ENCODE data around the gene SLC49A4. TPM values are rescaled to one million over a fixed set of nuclear protein-coding genes. Genes with fewer than 3 reads are reported as not detected.

Gene SLC49A4
- total RNA-seq, 1 experiment from 2014 or later, result 24.2 TPM

DNA sequence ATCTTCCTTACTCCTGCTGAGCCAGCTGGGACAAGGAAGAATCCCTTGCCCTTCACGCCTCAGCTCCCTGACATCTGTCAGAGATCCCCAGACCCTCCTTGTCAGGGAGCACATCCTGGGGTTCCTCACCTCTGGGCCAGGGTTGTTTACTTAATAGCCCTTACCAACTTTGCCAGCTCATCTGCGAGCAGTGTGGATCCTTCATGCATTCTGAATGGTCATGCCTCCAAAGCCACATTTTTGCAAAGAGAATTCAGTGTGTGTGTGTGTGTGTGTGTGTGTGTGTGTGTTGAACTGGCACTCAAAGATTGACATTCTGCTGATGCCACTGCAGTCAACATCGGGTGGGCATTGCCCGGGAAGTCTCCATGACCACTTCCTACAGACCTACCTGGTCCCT, 112.6 kb downstream of the SLC49A4 start:
- DNase-seq (ENCODE audit: low read depth), result no peak

DNA sequence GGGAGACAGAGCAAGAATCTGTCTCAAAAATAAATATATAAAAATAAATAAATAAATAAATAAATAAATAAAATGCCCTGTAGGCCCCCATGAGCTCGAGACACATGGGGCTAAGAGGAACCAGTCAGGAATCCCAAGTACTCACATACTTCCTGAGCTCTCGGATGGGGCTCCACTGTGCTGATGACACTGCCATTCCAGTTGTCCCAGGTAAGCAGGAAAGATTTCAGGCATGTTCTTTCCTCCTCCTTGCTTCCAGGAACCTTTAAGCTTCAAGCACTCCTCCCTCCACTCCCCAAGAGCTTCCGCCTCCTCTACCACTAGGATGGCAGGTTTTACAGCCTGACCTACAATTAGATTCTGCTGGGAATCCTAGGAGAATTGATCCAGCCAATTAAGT, 113.4 kb downstream of the SLC49A4 start:
- no peak for DNase-seq (ENCODE audit: low read depth)

DNA sequence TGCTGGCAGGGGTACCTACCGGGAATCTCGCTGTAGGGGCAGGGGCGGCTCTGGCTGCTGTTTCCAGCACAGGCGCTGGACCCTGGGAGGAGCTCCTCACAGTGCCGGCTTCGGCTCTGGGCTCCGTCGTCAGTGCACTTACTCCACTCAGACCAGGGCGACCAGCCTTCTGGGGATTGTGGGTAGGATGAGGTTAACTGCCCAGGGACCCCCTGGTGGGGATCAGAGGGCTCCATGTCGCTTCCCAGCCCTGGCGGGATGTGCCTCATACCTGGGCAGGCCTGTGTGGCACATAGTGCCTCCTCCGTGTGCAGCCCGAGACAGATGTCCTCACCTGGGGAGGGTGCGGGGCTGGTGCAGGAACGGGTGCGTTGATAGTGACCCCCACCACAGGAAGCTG, 117.0 kb downstream of the SLC49A4 start:
- DNase-seq (ENCODE audit: low read depth), result no peak

DNA sequence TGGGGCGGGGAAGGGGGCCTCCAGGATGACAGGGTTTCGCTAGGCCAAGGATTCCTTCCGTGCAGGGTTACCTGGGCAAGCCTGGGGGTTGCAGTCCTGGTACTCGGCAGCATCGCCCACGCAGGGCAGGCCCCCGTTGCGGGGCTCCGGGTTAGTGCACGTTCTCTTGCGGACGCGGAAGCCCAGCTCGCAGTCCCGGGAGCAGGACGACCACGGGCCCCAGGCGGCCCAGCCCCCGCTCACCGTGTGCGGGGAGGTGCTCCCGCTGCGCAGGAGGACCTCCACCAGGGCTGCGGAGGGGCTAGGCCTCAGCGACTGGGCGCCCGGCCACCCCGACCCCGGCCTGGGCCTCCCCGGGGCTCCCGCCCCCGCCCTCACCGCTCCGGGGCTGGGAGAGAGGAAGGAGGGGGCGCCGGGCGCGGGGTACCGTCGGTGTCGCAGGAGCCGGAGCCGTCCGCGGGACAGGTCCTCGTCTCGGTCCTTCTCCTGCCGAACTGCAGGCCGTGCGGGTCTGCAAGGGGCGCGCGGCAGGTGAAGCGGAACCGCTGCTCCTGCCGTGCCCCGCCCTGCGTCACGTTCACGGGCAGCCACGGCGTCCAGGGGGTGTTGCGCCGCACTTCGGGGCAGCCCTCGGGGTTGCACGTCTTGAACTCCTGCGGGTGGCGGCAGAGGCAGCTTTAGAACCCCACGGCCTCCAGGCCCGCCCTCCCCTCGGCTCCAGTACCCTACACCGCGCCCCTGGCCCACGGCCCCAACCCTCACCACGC, 118.1 kb downstream of the SLC49A4 start:
- DNase-seq (ENCODE audit: low read depth), result no peak

DNA sequence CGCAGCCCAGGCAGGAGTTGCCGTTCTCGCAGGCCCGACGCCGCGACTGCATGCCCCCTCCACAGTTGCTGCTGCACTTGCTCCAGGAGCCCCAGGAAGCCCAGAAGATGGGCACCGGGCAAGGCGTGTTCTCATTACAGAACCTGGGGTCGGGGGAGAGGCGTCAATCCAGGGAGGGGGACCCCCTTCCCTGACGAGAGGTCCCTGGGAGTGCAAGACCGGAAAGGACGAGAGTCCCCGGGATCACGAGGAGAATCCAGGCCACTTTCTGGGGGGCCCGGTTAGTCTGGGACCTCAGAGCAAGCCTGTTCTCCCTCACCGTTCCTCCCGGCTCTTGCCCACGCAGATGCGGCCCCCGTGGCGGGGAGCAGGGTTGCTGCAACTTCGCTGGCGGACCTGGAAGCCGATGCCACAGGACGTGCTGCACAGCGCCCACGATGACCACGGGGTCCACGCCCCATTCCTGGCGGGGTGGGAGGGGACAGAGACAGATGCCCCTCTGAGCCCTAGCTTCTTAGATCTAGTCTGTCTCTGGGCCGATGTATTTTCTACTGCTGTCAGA, 118.8 kb downstream of the SLC49A4 start:
- no peak for DNase-seq (ENCODE audit: low read depth)

DNA sequence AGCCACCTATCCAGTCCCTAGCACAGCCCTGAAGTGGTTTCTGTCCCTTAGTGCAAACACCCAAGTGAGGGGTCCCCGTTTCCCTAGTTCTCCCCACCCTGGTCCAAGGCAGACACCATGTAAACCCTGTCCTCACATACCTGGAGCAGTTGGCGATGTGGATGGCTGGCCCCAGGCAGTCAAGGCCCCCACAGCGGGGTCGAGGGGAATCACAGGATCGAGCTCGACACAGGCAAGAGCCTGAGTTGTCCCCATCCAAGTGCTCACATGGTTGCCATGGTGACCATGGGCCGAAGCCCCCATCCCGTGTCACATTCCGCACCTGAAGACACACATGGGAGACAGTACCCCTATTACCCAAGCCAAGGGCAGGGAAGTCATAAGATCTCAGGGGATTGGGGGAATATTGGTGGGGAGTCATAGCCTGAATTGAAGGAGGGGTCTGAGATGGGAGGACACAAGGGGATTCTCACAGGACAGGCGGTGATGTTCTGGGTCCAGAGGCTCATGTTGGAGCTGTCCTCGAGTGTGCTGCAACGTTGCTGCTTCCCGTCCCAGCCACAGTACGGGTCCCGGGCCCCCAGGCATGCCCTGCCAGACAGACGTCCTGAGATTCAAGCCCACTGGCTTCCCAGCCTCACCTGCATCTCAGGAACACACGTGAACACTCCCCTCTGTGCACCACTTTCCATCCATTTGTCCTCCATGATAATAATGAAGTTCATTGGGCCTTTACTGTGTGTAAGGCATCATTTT, 120.6 kb downstream of the SLC49A4 start:
- no peak for DNase-seq (ENCODE audit: low read depth)

DNA sequence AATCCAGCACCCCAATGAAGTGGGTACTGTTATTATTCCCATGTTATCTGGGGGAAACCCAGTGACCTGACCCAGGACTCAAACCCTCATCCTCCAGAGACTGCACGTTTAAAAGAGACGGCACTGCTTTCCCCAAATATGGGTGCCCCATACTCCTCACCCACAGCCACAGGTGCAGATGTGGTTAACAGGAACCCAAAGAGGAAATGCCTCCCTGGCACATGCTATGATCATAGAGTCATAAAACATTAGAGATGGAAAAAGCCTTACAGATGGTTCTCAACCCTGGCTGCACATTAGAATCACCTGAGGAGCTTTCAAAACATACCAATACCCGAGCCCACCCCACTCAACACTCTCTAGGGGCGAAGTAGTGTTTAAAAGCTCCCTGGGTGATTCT, 121.2 kb downstream of the SLC49A4 start:
- no peak for DNase-seq (ENCODE audit: low read depth)

DNA sequence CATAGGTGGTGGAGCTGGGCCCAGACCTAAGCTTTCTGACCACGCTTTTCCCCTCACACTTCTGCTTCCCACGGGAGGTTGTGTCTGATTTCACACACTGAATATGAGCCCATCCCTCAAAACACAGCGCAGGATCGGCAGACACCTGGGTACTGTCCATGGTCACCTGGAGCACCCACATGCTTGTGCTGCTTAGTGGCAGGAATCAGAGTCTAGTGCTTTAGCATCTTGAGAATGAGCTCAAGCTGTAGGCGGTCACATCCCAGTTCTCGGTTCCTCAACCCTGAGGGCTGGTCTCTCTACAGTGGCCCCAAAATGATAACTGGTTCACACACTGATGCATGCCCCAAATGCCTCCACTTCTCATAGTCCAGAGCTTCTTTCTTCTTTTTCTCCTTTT, 121.7 kb downstream of the SLC49A4 start:
- DNase-seq (ENCODE audit: low read depth), result no peak

DNA sequence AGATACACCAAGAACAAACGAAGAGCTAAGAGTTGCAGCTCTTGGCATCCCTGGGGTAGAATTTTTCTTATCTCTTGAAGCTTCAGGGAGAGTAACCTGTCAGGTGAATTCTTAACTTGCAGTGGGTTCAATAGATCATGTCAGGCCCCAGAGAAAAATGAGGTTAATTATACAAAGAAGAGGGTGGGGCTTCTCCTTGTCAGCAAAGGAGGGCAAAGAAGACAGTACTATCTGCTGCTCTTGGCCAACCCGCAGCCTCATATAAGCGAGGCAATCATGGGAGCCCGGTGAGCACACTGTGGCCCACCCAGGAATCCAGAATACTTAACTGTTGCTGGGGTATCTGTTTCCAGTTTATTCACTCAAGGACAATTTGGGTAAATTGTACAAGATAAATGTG, 122.5 kb downstream of the SLC49A4 start:
- DNase-seq (ENCODE audit: low read depth), result no peak

DNA sequence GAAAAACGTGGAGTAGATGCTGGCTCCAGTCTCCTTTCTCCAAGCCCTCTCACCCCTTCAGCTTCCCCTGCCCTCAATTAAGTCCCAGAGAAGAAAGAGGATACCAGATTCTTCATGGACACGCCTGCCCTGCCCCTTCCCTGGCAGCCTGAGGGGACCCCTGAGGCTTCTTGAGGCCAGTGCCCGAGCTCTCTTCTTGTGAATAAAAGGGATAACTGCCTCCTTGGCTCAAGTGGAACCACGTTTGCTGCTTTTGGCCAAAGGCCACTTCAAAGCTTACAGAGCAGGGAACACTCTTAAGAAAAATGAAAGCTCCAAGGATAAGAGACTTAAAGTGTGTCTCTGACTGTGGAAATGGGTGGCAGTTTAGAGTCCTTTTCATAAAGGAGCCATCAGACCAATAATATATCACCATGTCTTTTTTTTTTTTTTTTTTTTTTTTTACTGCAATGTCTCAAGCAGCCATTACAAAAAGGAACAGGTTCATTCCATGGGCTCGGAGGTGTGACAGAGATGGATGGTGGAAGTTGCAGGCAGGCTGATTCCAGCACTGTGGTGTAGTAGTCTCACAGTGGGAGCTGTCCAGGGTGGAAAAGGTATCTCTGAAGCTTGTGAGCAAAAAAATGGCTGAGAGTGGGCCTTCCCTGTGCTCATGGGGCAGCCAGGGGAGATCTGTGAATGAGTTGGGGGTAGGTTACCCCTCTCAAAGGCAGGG, 123.9 kb downstream of the SLC49A4 start:
- DNase-seq (ENCODE audit: low read depth), result peak; percentile 13

DNA sequence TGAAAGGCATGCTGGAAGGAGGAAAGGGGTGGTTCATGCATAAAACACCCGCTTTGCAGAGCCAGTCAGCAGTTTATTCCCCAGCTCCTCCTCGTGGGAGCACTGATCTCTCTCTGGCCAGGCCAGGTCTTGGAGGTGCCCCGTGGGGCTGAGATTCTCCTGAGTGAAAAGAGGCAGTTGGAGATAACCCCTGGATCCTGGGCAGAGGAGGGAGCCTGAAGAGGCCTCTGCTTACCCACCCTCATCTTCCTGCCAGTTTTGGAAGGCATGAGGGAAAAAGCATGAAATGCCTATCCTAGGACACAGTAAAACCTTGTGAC, 124.4 kb downstream of the SLC49A4 start:
- no peak for DNase-seq (ENCODE audit: low read depth)

DNA sequence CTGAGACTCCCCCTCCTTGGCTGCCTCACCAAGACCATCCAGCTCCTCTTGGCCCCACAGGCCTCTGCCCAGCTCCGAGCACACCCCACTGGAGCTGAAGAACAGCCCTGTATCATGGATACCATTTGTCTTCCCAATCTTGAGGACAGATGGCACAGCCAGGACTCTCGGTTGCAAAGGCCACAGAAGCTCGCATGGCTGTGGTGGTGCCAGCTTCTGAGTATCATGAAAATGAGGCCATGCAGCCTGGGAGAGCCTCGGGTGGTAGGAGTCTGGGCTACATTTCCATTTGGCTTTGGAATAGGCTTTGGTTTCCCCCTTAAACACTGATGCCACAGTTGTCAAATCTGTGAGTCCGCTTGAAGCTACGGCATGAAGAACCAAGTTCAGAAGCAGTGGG, 126.1 kb downstream of the SLC49A4 start:
- DNase-seq (ENCODE audit: low read depth), result no peak

DNA sequence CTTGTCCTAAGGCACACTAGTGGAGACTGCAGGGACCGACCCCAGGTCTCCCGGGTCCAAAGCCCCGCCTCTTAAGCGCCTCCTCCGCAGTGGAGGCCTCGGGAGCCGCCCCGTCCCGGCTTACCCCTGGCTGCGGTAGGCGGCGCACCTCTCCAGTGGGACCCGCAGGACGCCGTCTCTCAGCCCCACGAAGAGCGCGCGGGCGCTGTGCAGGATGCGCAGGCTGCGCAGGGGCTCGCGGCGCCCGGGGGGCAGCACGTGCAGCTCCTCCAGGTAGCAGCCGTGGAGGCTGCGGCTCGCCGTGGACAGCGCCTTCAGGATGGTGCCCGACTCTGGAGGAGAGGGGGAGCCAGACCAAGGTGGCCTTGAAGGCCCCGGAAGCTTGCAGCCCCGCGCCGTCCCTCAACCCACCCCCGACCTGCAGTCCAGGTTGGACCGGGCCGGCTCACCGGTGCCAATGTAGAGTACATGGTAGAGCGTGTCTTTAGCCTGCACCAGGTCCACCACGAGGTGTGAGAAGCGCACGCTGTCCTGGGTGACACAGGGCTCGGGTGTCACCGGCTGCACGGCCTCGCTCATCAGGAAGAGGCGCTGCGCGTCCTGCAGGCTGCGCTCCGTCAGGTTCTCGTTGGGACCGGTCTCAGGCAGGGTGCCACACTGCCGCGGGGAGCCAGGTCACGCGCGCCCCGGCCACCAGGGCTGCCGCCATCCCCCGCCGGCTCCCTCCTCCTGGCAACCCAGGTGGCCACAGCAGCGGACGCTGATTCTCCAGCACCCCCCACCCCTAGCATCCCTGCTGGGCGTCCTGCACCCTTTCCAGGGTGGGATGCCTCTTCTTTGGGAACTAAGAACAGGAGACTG, 127.2 kb downstream of the SLC49A4 start:
- DNase-seq (ENCODE audit: low read depth), result no peak

DNA sequence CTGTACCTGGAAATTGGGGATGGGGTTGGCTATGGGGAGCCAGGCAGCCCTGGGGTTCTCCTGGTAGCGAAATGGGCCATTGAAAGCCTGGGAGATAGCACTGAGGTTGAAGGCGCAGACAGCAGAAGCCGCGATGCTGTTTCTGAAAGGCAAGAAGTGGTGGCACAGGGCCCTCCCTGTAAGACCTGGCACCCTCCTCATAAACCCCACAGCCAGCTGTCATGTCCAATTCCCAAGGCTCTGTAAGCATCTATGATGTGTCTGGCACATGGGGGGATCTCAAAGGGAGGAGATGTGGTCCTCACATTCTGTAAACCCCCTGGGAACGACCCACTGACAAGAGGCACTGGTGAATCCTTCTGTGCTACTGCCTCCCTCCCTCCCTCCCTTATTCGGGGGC, 128.7 kb downstream of the SLC49A4 start:
- no peak for DNase-seq (ENCODE audit: low read depth)

DNA sequence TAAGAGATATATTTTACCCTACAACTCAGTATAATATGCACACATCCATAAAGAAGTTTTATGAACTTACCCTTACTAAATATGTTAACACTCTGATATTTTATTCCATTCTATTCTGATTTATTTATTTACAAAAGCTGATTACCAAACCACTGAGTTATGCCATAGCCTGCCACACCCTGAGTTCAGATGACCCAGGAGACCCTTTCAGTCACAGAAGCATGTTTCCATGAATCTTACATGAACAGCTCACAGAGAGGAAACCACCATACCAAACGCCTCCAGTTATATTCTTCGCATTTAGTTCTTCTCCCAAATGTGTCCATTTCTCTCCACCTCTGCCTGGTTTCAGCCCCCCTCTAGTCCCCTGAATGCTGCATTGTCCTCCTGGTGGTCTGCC, 129.2 kb downstream of the SLC49A4 start:
- no peak for DNase-seq (ENCODE audit: low read depth)

DNA sequence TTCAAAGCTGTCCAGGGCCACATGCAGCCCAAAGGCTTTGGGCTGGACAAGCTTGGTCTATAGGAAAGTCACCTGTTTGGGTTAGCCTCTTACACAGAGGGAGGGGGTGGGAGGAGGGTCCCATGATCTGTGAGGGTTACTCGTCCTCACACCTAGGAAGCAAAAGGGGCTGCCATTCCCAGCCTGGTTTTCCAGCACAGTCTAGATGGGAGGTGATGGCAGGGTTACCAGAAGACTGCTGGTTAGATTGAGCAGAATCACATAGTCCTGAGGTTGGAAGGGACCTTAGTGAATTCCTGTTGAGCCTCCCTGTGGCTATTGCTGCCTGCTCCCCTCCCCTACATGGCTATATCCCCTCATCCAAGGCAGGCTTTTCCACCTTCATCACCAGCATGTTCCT, 130.9 kb downstream of the SLC49A4 start:
- DNase-seq (ENCODE audit: low read depth), result no peak

DNA sequence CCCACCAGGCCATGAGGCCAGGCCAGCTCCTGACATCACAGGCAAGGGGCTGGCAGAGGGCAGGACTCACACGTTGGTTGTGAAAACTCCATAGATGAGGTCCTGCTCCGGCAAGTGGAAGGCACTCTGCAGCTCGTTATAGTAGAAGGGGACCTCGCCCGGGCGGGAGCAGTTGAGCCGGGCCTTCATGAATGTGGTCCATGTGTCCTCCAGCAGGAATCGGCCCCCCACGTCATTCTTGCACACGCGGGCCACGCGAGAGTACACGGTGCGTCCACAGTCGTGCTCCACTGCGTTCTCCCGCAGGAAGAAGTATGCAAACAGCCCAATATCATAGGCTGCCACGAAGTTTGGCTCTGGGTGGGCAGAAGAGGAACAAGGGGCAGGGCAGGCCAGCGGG, 131.5 kb downstream of the SLC49A4 start:
- DNase-seq (ENCODE audit: low read depth), result no peak

DNA sequence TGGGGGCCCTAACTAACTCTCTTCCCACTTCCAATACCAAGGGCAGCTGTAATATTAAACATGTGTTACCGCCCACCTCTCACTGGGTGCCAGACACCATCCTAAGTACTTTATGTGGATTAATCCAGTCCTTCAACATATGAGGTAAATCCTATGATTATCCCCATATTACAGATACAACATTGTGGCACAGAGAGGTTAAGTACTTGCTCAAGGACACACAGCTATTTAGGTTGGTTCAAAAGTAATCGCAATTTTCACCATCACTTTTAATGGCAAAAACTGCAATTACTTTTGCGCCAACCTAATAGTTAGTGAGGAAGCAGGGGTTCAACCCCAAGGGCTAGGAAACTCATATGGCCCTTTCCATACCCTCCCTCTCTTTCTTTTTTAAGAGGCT, 131.9 kb downstream of the SLC49A4 start:
- DNase-seq (ENCODE audit: low read depth), result no peak

DNA sequence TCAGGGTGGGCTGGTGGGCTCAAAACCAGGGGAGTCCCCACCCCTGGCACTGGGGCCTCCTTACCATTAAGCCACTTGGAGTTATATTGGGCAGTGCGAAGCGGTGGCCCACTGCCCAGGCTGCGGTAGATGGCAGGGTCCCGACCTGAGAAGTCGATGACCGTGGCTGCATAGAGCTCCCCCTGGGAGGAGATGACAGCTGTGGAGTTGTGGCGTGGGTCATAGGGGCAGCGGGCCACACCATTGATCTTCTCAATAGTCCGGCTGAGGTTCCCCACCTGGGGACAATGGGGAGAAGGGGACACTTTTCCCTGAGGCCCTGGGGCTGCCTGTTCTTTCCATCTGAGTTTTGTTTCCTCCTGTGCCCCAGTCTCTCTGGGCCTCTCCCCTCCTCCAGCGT, 132.9 kb downstream of the SLC49A4 start:
- no peak for DNase-seq (ENCODE audit: low read depth)

DNA sequence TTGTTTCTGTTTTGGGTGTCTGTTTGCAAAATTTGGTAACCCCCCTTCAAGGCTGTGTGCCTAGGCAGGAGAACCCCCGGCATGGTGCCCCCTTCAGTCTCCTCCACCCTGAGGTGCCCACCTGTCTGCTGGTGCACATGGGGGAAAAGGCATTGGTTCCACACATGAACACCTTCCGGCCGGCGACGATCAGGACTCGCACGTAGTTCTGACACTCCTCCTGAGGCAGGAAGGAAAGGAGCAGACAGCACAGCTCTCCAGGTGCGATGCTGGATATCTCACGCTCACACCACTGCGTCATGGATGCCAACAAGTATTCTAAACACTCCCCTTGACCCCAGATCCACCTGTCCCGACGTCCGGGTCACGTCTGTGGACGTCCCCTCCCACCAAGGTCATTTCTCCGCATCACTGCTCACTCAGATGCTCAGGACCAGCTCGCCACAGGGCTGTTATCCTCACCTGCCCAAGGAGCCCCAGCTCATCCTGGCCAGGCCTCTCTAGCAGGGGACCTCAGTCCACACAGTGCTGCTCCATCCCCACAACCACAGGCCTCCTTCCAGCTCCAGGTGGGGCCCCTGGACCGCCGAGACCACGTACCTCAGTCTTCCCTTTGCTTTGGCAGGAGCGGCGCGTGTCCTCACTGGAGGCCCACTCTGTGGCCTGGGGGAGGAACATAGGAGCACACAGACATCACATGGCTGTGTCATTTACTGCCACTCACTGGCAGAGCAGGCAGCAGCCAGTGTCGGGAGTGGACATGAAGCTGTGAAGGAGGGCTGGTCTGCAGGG, 133.7 kb downstream of the SLC49A4 start:
- DNase-seq (ENCODE audit: low read depth), result no peak

Data from LHCN-M2 (cell line).